Measurements from ENCODE around the gene ZSCAN29.

ZSCAN29 gene

DNA sequence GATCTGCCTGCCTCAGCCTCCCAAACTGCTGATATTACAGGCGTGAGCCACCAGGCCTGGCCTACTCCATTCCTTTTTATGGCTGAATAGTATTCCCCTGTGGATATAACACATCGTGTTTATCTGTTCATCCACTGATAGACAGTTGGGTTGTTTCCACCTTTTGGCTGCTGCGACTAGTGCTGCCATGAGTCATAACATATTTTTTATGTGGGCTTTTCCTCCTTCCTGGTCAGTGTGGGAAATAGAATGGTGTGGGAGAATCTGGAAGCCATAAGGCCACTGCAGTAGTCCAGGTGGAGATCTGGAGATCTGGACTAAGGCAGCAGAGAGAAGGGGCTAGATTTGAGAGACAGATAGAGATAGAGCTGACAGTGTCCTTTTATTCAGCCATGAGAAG is 56.7 kb downstream of the ZSCAN29 start:
- Histone ChIP-seq H3K9ac (ENCODE audit: low read length) (no peak overlapping the region), H3K36me3 (ENCODE audit: insufficient read depth, low read length) (no peaks in the 10 kb centered on the region), H4K20me1 (ENCODE audit: insufficient read depth, low read length) (no peaks in the 10 kb centered on the region), H3K27ac (ENCODE audit: low read depth, low read length, poor library complexity, severe bottlenecking) (no peak overlapping the region), H3K4me2 (ENCODE audit: low read length) (no peak overlapping the region), H3K27me3 (ENCODE audit: insufficient read depth, low read length) (no peaks in the 10 kb centered on the region), H2AFZ (ENCODE audit: low read length) (no peak overlapping the region), H3F3A (ENCODE audit: insufficient read depth, low read length) (no peaks in the 10 kb centered on the region), H3K79me2 (ENCODE audit: insufficient read depth, low read length) (no peaks in the 10 kb centered on the region), H3K9me3 (ENCODE audit: low read length) (no peaks in the 10 kb centered on the region), H3K4me1 (ENCODE audit: insufficient read depth, low read length, severe bottlenecking) (no peaks in the 10 kb centered on the region), H3K9me2 (ENCODE audit: low read depth, low read length) (no peaks in the 10 kb centered on the region), H3K4me3 (ENCODE audit: low read depth, low read length, poor library complexity, severe bottlenecking) (no peak overlapping the region)
- no peak for TF ChIP-seq CTCF (IDR thresholded peaks at IDR 0.05; ENCODE audit: low read length)
- no peak for TF ChIP-seq EZH2 (IDR thresholded peaks at IDR 0.05; ENCODE audit: borderline replicate concordance, low read length)

- Histone ChIP-seq H4K20me1 (ENCODE audit: insufficient read depth, low read length) (no peaks in the 10 kb centered on the region), H3K36me3 (ENCODE audit: insufficient read depth, low read length) (no peaks in the 10 kb centered on the region), H3K4me1 (ENCODE audit: insufficient read depth, low read length, severe bottlenecking) (no peaks in the 10 kb centered on the region), H3K27me3 (ENCODE audit: insufficient read depth, low read length) (no peaks in the 10 kb centered on the region), H2AFZ (ENCODE audit: low read length) (no peak overlapping the region), H3F3A (ENCODE audit: insufficient read depth, low read length) (no peaks in the 10 kb centered on the region), H3K4me2 (ENCODE audit: low read length) (no peak overlapping the region), H3K79me2 (ENCODE audit: insufficient read depth, low read length) (no peaks in the 10 kb centered on the region), H3K27ac (ENCODE audit: low read depth, low read length, poor library complexity, severe bottlenecking) (no peak overlapping the region), H3K9me2 (ENCODE audit: low read depth, low read length) (no peaks in the 10 kb centered on the region), H3K4me3 (ENCODE audit: low read depth, low read length, poor library complexity, severe bottlenecking) (no peak overlapping the region), H3K9ac (ENCODE audit: low read length) (no peak overlapping the region), H3K9me3 (ENCODE audit: low read length) (no peaks in the 10 kb centered on the region)
- TF ChIP-seq CTCF (IDR thresholded peaks at IDR 0.05; ENCODE audit: low read length) (no peak), EZH2 (IDR thresholded peaks at IDR 0.05; ENCODE audit: borderline replicate concordance, low read length) (no peak)
Measured at GRCh38 chr15:43312378-43312777, 58.5 kb downstream of the ZSCAN29 start.
